Measurements from ENCODE around the gene CCDC157.

CCDC157 gene

GRCh38 chr22:30356449-30357235, at the start of gene CCDC157, which contains the start of gene SF3A1:
Gene CCDC157, plus strand, starts transcription at chr22:30357007. Its CDS starts 8,994 bp downstream, at chr22:30366001.
Gene SF3A1, minus strand, starts transcription at chr22:30356894. Its CDS starts 102 bp downstream, at chr22:30356792.
- peak within 1 kb of the TSS; percentile 94 for H3K27ac Mint-ChIP-seq
- peaks cover 7% of the 10 kb centered on the region for H3K36me3 Mint-ChIP-seq
- no peaks in the 10 kb centered on the region for H3K27me3 Mint-ChIP-seq
- H3K4me1 Mint-ChIP-seq (ENCODE audit: low read depth), result peaks cover 52% of the 10 kb centered on the region
- no peaks in the 10 kb centered on the region for H3K9me3 Mint-ChIP-seq (ENCODE audit: low read depth)
- H3K4me3 Mint-ChIP-seq, result peak within 1 kb of the TSS; percentile 98

GRCh38 chr22:30307041-30307574, 49.7 kb upstream of the CCDC157 start:
- H3K27me3 Mint-ChIP-seq, result no peaks in the 10 kb centered on the region
- H3K9me3 Mint-ChIP-seq (ENCODE audit: low read depth), result no peaks in the 10 kb centered on the region
- H3K4me3 Mint-ChIP-seq, result peak overlapping the region; percentile 60
- no peaks in the 10 kb centered on the region for H3K36me3 Mint-ChIP-seq
- peak overlapping the region; percentile 87 for H3K27ac Mint-ChIP-seq
- H3K4me1 Mint-ChIP-seq (ENCODE audit: low read depth), result peaks cover 98% of the 10 kb centered on the region

GRCh38 chr22:30308093-30308492, 48.7 kb upstream of the CCDC157 start:
- Mint-ChIP-seq H3K36me3 (no peaks in the 10 kb centered on the region), H3K4me3 (peak overlapping the region; percentile 21), H3K9me3 (ENCODE audit: low read depth) (no peaks in the 10 kb centered on the region), H3K4me1 (ENCODE audit: low read depth) (peaks cover 98% of the 10 kb centered on the region), H3K27ac (peak overlapping the region; percentile 87), H3K27me3 (no peaks in the 10 kb centered on the region)

- Mint-ChIP-seq H3K9me3 (ENCODE audit: low read depth) (no peaks in the 10 kb centered on the region), H3K27ac (peak overlapping the region; percentile 87), H3K4me1 (ENCODE audit: low read depth) (peaks cover 95% of the 10 kb centered on the region), H3K36me3 (no peaks in the 10 kb centered on the region), H3K27me3 (no peaks in the 10 kb centered on the region), H3K4me3 (peak overlapping the region; percentile 21)
Observed at GRCh38 chr22:30308518-30309230, 48.1 kb upstream of the CCDC157 start.

GRCh38 chr22:30309951-30310741, 46.7 kb upstream of the CCDC157 start:
- H3K9me3 Mint-ChIP-seq (ENCODE audit: low read depth), result no peaks in the 10 kb centered on the region
- H3K27ac Mint-ChIP-seq, result peak overlapping the region; percentile 87
- H3K4me1 Mint-ChIP-seq (ENCODE audit: low read depth), result peaks cover 95% of the 10 kb centered on the region
- H3K36me3 Mint-ChIP-seq, result no peaks in the 10 kb centered on the region
- H3K4me3 Mint-ChIP-seq, result peak overlapping the region; percentile 76
- no peaks in the 10 kb centered on the region for H3K27me3 Mint-ChIP-seq

- Mint-ChIP-seq H3K9me3 (ENCODE audit: low read depth) (no peaks in the 10 kb centered on the region), H3K4me3 (peak overlapping the region; percentile 76), H3K27ac (peak overlapping the region; percentile 87), H3K4me1 (ENCODE audit: low read depth) (peaks cover 95% of the 10 kb centered on the region), H3K36me3 (no peaks in the 10 kb centered on the region), H3K27me3 (no peaks in the 10 kb centered on the region)
Observed at GRCh38 chr22:30310881-30311771, 45.7 kb upstream of the CCDC157 start.

- no peaks in the 10 kb centered on the region for H3K36me3 Mint-ChIP-seq
- no peaks in the 10 kb centered on the region for H3K27me3 Mint-ChIP-seq
- peak overlapping the region; percentile 87 for H3K27ac Mint-ChIP-seq
- no peaks in the 10 kb centered on the region for H3K9me3 Mint-ChIP-seq (ENCODE audit: low read depth)
- peaks cover 95% of the 10 kb centered on the region for H3K4me1 Mint-ChIP-seq (ENCODE audit: low read depth)
- peak overlapping the region; percentile 56 for H3K4me3 Mint-ChIP-seq
Observed at GRCh38 chr22:30312053-30312452, 44.8 kb upstream of the CCDC157 start.

- Mint-ChIP-seq H3K27ac (peak overlapping the region; percentile 90), H3K4me3 (peak overlapping the region; percentile 46), H3K27me3 (no peaks in the 10 kb centered on the region), H3K9me3 (ENCODE audit: low read depth) (no peaks in the 10 kb centered on the region), H3K36me3 (no peaks in the 10 kb centered on the region), H3K4me1 (ENCODE audit: low read depth) (peaks cover 97% of the 10 kb centered on the region)
Observed at GRCh38 chr22:30313527-30314363, 43.1 kb upstream of the CCDC157 start.

GRCh38 chr22:30314915-30315314, 41.9 kb upstream of the CCDC157 start:
- H3K27ac Mint-ChIP-seq, result peak overlapping the region; percentile 90
- H3K27me3 Mint-ChIP-seq, result no peaks in the 10 kb centered on the region
- H3K4me3 Mint-ChIP-seq, result peak overlapping the region; percentile 62
- H3K9me3 Mint-ChIP-seq (ENCODE audit: low read depth), result no peaks in the 10 kb centered on the region
- peaks cover 97% of the 10 kb centered on the region for H3K4me1 Mint-ChIP-seq (ENCODE audit: low read depth)
- H3K36me3 Mint-ChIP-seq, result no peaks in the 10 kb centered on the region

GRCh38 chr22:30315962-30316576, 40.7 kb upstream of the CCDC157 start:
- peak overlapping the region; percentile 52 for H3K4me3 Mint-ChIP-seq
- peak overlapping the region; percentile 90 for H3K27ac Mint-ChIP-seq
- peaks cover 2% of the 10 kb centered on the region for H3K36me3 Mint-ChIP-seq
- H3K9me3 Mint-ChIP-seq (ENCODE audit: low read depth), result no peaks in the 10 kb centered on the region
- peaks cover 97% of the 10 kb centered on the region for H3K4me1 Mint-ChIP-seq (ENCODE audit: low read depth)
- H3K27me3 Mint-ChIP-seq, result no peaks in the 10 kb centered on the region

- Mint-ChIP-seq H3K27me3 (no peaks in the 10 kb centered on the region), H3K4me3 (peak overlapping the region; percentile 24), H3K9me3 (ENCODE audit: low read depth) (no peaks in the 10 kb centered on the region), H3K4me1 (ENCODE audit: low read depth) (peaks cover 92% of the 10 kb centered on the region), H3K36me3 (peaks cover 2% of the 10 kb centered on the region), H3K27ac (peak overlapping the region; percentile 90)
Observed at GRCh38 chr22:30317778-30318177, 39.0 kb upstream of the CCDC157 start.

- no peaks in the 10 kb centered on the region for H3K27me3 Mint-ChIP-seq
- H3K4me3 Mint-ChIP-seq, result peak overlapping the region; percentile 33
- peaks cover 2% of the 10 kb centered on the region for H3K36me3 Mint-ChIP-seq
- H3K4me1 Mint-ChIP-seq (ENCODE audit: low read depth), result peaks cover 94% of the 10 kb centered on the region
- H3K27ac Mint-ChIP-seq, result peak overlapping the region; percentile 90
- H3K9me3 Mint-ChIP-seq (ENCODE audit: low read depth), result no peaks in the 10 kb centered on the region
Observed at GRCh38 chr22:30318799-30319419, 37.9 kb upstream of the CCDC157 start.
